ENCODE measurements around the gene PSMD3.
"Not testable (repeated sequence)": the region's sequence is repeated elsewhere in the genome, so short reads cannot be mapped to it uniquely, and the experiment has no call there.

Gene PSMD3

DNA sequence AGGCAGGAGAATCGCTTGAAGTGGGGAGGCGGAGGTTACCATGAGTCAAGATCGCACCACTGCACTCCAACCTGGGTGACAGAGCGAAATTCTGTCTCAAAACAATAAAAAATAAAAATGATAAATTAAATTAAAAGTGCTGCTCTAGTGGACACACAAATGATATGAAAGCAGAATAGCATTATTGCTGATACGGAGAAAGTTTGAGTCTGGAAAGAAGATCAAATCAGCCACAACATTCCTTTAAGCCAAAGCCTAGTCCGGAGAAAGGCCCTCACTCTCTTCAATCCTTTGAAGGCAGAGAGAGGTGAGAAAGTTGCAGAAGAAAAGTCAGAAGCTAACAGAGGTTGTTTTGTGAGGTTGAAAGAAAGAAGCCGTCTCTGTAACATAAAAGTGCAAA lies 19.6 kb downstream of the PSMD3 start:
- DNase-seq, result no peak

DNA sequence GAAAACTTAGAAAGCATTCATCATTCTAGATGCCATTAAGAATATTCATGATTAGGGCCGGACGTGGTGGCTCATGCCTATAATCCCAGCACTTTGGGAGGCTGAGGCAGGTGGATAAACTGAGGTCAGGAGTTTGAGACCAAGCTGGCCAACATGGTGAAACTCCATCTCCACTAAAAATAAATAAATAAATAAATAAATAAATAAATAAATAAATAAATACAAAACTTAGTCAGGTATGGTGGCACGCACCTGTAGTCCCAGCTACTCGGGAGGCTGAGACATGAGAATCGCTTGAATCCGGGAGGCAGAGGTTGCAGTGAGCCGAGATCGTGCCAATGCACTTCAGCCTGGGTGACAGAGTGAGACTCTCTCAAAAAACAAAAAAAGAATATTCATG lies 20.7 kb downstream of the PSMD3 start:
- DNase-seq, result not testable (repeated sequence)

DNA sequence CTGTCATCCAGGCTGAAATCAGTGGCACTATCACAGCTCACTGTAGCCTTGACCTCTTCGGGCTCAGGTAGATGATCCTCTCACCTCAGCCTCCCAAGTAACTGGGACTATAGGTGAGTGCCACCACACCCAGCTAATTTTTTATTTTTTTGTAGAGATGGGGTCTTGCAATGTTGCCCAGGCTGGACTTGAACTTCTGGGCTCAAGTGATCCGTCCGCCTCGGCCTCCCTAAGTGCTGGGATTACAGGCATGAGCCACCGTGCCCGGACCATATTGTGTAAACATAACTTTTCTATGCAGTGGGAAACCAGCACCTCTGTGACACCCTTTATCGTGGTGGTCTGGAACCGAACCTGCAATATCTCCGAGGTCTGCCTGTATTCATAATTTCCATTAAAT lies 23.5 kb downstream of the PSMD3 start:
- DNase-seq, result no peak

DNA sequence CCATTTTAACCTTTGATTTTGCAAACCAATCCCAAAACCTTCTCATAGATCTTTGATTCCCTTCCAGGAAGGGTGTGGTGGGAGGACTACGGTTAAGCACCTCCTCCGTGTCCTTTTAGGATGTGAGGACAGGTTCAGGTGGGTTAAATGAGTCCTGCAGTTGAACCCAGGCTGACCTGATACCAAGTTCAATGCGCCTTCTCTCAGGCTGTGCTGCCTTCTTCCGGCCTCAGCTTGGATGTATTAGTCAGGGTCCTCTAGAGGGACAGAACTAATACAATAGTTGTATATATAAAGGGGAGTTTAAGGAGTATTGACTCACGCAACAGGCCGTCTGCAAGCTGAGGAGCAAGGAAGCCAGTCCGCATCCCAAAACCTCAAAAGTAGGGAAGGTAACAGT lies 24.1 kb downstream of the PSMD3 start:
- no peak for DNase-seq

DNA sequence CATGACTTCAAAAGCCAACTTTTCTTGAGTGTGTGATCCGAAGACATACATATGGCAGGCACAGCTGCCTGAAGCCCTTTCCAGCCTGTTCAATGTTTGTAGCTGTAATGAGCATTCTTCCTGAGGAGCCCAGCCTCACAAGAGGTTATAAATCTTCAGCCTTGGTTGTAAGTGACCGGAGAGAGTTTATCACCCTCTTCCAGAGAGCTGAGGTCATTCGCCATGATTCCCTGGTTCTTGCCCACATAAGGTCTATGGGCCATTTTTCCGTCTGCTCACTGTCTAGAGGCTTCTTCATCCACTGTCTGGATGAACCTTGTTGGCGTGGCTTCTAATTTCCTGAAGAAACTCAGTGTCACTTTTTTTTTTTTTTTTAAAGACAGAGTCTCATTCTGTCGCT lies 24.9 kb downstream of the PSMD3 start:
- no peak for DNase-seq

DNA sequence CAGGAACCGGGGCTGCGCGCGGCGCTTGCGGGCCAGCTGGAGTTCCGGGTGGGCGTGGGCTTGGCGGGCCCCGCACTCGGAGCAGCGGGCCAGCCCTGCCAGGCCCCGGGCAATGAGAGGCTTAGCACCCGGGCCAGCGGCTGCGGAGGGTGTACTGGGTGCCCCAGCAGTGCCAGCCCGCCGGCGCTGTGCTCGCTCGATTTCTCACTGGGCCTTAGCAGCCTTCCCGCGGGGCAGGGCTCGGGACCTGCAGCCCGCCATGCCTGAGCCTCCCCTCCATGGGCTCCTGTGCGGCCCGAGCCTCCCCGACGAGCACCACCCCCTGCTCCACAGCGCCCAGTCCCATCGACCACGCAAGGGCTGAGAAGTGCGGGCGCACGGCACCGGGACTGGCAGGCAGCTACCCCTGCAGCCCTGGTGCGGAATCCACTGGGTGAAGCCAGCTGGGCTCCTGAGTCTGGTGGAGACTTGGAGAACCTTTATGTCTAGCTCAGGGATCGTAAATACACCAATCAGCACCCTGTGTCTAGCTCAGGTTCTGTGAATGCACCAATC lies 30.4 kb downstream of the PSMD3 start:
- DNase-seq, result not testable (repeated sequence)

DNA sequence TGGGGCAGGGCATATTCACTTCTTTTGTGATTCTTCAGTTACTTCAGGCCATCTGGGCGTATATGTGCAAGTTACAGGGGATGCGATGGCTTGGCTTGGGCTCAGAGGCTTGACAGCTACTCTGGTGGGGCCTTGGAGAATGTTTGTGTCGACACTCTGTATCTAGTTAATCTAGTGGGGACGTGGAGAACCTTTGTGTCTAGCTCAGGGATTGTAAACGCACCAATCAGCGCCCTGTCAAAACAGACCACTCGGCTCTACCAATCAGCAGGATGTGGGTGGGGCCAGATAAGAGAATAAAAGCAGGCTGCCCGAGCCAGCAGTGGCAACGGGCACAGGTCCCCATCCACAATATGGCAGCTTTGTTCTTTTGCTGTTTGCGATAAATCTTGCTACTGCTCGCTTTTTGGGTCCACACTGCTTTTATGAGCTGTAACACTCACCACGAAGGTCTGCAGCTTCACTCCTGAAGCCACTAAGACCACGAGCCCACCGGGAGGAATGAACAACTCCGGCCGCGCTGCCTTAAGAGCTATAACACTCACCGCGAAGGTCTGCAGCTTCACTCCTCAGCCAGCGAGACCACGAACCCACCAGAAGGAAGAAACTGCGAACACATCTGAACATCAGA lies 31.5 kb downstream of the PSMD3 start:
- not testable (repeated sequence) for DNase-seq

DNA sequence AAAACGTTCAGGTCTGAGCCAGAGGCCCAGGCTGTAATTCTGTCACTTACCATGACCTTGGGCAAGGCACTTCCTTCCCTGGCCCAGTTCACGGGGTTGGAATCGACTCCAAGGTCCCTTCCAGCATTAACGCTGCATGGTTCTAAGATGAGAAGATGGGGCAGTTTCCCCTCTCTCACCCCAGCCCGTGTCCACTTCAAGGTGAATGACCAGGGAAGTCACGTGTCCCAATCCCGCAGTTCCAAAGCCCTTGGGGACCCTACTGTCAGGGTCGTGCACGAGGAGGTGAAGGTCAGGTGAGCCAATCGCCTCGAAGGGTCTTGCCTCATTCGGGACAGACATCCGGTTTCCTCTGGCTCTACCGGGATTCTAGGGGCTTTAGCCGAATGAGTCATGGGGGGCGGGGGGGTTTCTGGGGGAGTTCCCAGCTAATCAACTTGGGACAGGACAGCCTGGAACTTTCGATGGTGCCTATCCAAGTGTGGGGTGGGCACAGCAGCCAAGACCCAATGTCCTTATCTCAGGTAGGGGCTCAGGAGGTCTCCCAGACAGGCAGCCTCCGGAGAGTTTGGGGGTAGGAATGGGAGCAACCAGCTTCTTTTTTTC lies 33.9 kb downstream of the PSMD3 start:
- peak in 1 of 2 experiments; percentile 10 for DNase-seq

DNA sequence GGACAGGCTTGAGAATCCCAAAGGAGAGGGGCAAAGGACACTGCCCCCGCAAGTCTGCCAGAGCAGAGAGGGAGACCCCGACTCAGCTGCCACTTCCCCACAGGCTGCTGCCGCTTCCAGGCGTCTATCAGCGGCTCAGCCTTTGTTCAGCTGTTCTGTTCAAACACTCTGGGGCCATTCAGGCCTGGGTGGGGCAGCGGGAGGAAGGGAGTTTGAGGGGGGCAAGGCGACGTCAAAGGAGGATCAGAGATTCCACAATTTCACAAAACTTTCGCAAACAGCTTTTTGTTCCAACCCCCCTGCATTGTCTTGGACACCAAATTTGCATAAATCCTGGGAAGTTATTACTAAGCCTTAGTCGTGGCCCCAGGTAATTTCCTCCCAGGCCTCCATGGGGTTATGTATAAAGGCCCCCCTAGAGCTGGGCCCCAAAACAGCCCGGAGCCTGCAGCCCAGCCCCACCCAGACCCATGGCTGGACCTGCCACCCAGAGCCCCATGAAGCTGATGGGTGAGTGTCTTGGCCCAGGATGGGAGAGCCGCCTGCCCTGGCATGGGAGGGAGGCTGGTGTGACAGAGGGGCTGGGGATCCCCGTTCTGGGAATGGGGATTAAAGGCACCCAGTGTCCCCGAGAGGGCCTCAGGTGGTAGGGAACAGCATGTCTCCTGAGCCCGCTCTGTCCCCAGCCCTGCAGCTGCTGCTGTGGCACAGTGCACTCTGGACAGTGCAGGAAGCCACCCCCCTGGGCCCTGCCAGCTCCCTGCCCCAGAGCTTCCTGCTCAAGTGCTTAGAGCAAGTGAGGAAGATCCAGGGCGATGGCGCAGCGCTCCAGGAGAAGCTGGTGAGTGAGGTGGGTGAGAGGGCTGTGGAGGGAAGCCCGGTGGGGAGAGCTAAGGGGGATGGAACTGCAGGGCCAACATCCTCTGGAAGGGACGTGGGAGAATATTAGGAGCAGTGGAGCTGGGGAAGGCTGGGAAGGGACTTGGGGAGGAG lies 34.7 kb downstream of the PSMD3 start, which contains the start of gene CSF3:
Gene CSF3, plus strand, starts transcription at position 436 of the 993 bp plus-strand sequence. Its CDS starts 35 bp downstream, at position 471.
- peak; percentile 50 to 75 for DNase-seq

DNA sequence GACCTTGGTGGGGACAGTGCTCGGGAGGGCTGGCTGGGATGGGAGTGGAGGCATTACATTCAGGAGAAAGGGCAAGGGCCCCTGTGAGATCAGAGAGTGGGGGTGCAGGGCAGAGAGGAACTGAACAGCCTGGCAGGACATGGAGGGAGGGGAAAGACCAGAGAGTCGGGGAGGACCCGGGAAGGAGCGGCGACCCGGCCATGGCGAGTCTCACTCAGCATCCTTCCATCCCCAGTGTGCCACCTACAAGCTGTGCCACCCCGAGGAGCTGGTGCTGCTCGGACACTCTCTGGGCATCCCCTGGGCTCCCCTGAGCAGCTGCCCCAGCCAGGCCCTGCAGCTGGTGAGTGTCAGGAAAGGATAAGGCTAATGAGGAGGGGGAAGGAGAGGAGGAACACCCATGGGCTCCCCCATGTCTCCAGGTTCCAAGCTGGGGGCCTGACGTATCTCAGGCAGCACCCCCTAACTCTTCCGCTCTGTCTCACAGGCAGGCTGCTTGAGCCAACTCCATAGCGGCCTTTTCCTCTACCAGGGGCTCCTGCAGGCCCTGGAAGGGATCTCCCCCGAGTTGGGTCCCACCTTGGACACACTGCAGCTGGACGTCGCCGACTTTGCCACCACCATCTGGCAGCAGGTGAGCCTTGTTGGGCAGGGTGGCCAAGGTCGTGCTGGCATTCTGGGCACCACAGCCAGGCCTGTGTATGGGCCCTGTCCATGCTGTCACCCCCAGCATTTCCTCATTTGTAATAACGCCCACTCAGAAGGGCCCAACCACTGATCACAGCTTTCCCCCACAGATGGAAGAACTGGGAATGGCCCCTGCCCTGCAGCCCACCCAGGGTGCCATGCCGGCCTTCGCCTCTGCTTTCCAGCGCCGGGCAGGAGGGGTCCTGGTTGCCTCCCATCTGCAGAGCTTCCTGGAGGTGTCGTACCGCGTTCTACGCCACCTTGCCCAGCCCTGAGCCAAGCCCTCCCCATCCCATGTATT lies 35.7 kb downstream of the PSMD3 start:
- no peak for DNase-seq

DNA sequence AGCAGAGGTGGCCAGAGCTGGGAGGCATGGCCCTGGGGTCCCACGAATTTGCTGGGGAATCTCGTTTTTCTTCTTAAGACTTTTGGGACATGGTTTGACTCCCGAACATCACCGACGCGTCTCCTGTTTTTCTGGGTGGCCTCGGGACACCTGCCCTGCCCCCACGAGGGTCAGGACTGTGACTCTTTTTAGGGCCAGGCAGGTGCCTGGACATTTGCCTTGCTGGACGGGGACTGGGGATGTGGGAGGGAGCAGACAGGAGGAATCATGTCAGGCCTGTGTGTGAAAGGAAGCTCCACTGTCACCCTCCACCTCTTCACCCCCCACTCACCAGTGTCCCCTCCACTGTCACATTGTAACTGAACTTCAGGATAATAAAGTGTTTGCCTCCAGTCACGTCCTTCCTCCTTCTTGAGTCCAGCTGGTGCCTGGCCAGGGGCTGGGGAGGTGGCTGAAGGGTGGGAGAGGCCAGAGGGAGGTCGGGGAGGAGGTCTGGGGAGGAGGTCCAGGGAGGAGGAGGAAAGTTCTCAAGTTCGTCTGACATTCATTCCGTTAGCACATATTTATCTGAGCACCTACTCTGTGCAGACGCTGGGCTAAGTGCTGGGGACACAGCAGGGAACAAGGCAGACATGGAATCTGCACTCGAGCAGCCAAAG lies 36.9 kb downstream of the PSMD3 start:
- DNase-seq, result no peak

DNA sequence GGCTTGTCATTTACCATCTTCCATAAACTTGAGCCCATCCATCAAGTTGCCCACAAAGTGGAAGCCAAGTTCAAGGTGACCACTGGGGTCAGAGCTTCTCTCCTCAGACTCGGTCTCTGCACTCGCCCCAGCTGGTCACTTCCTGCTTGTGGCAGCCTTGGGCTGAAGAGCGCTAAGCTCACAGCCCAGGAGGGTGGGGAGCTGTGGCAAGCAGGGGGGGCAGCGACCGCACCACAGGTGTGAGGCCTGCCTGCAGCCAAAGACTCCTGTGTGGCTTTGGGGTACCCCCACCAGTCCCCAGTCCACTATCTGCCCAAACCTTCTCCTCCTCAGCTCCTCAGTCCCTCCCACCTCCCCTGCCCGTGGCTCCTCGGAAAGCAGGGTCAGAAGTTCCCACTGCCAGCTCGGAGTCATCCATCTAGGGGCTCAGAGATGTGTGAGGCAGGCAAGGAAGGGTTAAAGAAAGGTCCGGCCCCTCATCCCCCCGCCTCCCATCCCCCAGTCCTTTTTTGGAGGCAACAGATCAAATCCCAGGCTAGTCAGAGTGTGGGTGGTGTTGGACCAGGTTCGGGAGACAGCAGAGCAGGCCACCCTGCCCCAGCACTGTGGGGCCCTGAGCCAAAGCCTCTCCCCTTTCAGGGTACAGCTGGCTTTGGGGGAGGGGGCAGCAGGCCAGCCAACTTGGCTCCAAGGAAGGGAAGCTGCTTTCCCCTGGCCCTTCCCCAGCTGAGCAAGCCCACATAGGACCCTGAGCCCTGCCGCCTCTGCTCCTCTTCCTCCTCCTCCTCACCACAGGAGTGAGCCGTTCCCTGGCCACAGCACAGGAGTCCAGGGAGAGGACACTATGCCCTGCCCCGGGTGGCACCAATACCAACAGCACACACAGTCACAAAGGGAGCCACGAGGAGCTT lies 37.9 kb downstream of the PSMD3 start:
- DNase-seq, result no peak

DNA sequence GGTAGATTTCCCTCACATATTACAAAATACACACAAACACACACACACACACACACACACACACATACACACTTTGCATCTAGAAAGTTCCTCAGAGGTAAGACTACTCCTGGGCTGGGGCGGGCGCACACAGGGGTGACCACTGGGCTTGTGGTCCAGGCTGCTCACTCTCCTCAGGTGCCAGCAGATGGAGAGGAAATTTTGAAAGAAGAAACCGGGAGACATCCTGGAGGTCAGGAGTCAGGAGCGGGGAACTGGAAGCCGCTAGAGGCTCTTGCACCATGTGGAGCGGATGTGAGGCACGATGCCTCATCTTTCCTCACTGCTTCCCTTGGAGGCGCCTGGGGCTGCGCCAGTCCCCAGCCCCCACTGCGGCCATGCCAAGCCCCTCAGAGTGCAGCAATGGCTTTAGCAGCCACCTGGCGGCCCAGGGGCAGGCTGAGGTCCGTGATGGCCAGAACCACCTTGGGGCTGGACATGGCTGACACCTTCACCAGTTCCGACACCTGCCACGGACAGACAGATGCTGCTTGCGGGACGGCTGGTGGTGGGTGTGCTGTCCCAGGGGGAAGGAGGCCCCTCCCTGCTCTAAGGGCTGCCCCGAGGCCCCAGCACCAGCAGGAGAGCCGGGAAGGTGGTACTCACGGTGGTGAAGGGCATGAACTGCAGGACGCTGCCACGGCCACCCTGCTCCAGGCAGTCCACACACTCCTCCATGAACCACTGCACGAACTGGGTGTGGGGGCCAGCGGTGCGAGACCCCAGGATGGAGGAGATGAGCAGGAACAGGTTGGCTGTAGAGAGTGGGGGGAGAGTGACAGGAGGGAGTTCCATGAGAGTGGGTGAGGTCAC lies 38.8 kb downstream of the PSMD3 start:
- no peak for DNase-seq

DNA sequence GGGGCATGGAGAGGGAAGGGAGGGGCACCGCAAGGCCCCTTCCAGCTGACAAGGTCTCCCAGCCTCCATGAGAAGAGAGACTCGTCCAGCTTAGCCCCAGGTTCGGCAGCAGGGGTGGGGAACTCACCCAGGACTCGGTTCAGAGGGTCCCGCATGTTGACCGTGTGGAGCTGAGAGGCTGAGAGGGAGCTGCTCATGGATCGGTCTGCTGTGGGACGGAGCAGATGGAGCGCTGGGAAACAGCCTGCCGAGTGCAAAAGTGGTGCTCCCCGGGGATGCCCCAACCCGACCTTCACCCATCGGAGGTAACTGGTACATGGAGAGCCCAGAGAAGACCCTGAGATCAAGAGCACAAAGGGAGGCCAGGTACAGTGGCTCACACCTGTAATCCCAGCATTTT lies 39.5 kb downstream of the PSMD3 start:
- DNase-seq, result no peak

DNA sequence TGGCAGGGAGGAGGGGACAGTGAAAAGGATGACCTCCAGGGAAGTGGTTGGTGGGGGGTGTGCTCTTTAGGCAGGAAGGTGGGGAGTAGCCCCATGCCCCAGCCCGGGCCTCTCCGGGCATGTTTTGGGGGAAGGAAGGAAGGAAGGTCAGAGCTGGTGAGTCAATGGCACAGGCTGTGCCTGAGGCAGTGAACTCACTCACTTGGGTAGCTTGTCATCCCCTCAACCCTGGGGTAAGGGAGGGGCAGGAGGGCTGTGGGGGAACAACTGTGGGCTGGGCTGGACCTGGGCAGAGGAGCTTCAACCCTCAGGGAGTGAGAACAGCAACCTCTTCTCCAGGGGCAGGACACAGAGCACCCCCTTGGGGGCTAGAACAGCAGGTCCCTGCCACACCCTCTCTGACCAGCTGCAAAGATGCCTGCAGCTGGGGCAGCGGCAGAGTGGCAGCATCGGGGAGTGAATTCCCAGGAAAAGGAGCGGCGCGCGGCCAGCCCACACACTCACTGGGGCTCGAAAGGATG lies 40.9 kb downstream of the PSMD3 start:
- DNase-seq, result no peak

DNA sequence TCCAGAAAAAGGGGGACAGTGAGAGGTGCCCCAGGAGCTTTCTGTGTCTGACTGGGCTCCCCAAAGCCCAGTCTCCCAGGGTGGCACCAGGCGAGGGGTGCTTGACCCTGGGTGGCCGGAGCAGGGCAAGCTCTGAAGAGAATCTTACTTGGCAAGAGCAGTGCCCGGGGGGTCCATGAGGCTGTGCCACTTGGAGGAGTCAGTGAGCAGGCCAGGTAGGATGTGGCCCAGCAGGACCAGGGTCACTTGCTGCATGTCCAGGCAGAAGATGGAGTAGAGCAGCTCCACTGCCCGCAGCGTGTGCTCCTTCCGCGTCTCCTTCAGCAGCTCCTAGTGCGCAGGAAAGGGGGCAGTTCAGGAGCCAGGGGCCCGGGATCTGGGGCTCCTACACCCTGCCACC lies 41.9 kb downstream of the PSMD3 start:
- no peak for DNase-seq

DNA sequence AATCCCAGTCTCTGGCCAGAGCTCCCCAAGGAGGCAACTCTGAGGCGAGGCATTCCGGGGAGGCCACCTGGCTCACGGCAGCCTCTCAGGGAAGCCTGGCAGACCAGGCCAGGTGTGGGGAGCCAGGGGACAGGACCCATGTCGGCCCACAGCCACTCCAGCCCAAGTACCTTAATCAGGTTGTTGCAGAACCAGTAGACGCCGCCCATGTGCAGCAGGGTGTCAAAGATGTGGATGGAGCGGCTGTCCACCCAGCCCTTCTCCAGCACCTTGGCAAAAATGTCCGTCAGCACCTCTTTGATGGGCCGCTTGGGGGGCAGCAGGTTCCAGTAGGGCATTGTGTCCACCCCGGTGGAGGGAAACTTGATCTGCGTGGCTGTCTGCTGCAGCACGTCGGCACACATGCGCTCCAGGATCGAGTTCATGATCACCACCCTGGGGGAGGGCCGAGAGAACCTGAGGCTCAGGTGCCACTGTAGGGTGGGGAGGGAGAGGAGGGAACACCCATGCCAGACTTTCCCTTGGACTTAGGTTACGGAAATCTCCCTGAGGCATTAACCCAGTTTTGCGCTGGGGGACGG lies 42.4 kb downstream of the PSMD3 start:
- DNase-seq, result no peak

DNA sequence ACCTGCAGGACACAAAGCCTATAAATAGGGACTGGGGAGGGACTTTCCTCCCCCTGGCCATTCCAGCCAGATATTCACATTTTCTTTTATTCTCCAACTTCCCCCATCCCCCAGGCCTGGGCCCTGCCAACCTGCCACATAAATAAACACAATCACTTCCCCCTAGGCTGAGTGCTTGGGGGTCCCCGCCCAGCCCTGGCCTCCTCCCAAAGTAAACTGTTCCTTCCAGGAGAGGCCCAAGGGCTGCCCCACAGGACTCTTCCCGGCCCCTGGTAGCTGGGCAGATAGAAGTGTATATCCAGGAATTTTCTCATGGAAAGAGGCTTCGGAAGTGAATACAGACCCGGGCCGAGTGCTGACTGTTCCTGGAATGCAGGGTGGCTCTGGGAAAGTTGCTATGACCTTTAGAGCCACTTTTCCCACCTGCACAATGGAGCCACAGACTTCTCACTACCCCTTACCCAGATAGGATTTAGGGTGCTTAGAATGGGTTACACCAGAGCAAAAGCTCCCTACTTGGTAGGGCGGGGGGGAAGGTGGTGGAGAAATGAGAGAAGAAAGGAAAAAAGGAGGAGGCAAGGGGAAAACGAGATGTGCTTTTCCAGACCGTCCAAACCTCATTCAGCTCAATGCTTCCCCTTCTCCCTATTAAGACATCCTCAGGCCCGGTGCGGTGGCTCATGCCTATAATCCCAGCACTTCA lies 43.1 kb downstream of the PSMD3 start:
- peak in 1 of 2 experiments; percentile 37 for DNase-seq

All from SHP77 (cell line).